GM23248 (cell line): ENCODE results near the gene HOXA11. TPM values are rescaled to one million over a fixed set of nuclear protein-coding genes. Genes with fewer than 3 reads are reported as not detected.

Experiments
- DNase-seq: peaks from one replicate; pipeline ENCODE4 v3.0.0-alpha.2; 2015
- H2AFZ ChIP-seq: fragments of 200-600 bp; sonication (generic); 2 replicates; pipeline ENCODE4 v1.6.1; 2016; ENCODE audit warnings: antibody characterized with exemption
- H3F3A ChIP-seq: fragments of 200-600 bp; sonication (generic); 2 replicates; pipeline ENCODE4 v1.6.1; 2016; ENCODE audit warnings: mild to moderate bottlenecking, antibody characterized with exemption, mixed run types; ENCODE audit not compliant: insufficient read depth
- H3K27ac ChIP-seq: fragments of 200-600 bp; sonication (generic); 2 replicates; pipeline ENCODE4 v1.5.1; 2016; ENCODE audit warnings: mild to moderate bottlenecking
- H3K27me3 ChIP-seq: fragments of 200-600 bp; sonication (generic); replicated peaks from 2 replicates; pipeline ENCODE4 v1.6.1; 2016; ENCODE audit warnings: mild to moderate bottlenecking; ENCODE audit not compliant: insufficient read depth
- H3K36me3 ChIP-seq: fragments of 200-600 bp; sonication (generic); 2 replicates; pipeline ENCODE4 v1.6.1; 2016; ENCODE audit warnings: low read depth, mild to moderate bottlenecking
- H3K4me1 ChIP-seq: fragments of 200-600 bp; sonication (generic); 2 replicates; pipeline ENCODE4 v1.6.1; 2016; ENCODE audit warnings: mild to moderate bottlenecking; ENCODE audit not compliant: insufficient read depth
- H3K4me2 ChIP-seq: fragments of 200-600 bp; sonication (generic); one replicate; pipeline ENCODE4 v1.6.1; 2016; ENCODE audit warnings: mild to moderate bottlenecking; ENCODE audit not compliant: unreplicated experiment
- H3K4me3 ChIP-seq: fragments of 200-600 bp; sonication (generic); 2 replicates; pipeline ENCODE4 v1.5.1; 2016; ENCODE audit warnings: mild to moderate bottlenecking
- H3K79me2 ChIP-seq: fragments of 200-600 bp; sonication (generic); 2 replicates; pipeline ENCODE4 v1.6.1; 2016; ENCODE audit warnings: mild to moderate bottlenecking; ENCODE audit not compliant: insufficient read depth
- H3K9ac ChIP-seq: fragments of 200-600 bp; sonication (generic); 2 replicates; pipeline ENCODE4 v1.6.1; 2016; ENCODE audit warnings: mild to moderate bottlenecking
- H3K9me2 ChIP-seq: fragments of 200-600 bp; sonication (generic); 2 replicates; pipeline ENCODE4 v1.6.1; 2016; ENCODE audit warnings: mixed run types, mild to moderate bottlenecking, moderate library complexity; ENCODE audit not compliant: insufficient read depth
- H3K9me3 ChIP-seq: fragments of 200-600 bp; sonication (generic); one replicate; pipeline ENCODE4 v1.6.1; 2017; ENCODE audit warnings: low read depth
- H4K20me1 ChIP-seq: fragments of 200-600 bp; sonication (generic); 2 replicates; pipeline ENCODE4 v1.6.0; 2016; ENCODE audit not compliant: insufficient read depth
- EZH2 ChIP-seq: fragments of 200-600 bp; sonication (generic); IDR thresholded peaks from 2 replicates; pipeline ENCODE4 v1.6.1; 2018; ENCODE audit warnings: antibody characterized with exemption, mild to moderate bottlenecking; ENCODE audit not compliant: insufficient read depth, poor library complexity, severe bottlenecking
- EZH2phosphoT487 ChIP-seq: fragments of 200-600 bp; sonication (generic); IDR thresholded peaks from 2 replicates; pipeline ENCODE4 v1.6.1; 2018; ENCODE audit warnings: antibody characterized with exemption, moderate library complexity, mild to moderate bottlenecking, low read depth; ENCODE audit not compliant: insufficient read depth
- WGBS, 2 experiments: methylation state at CpG; one replicate each; pipeline ENCODE4 v1.1.6; 2015 to 2017; ENCODE audit warnings: low lambda C conversion rate in 2 of 2, low coverage in 1 of 2; ENCODE audit errors: missing lambda C conversion rate in 2 of 2; 5-methylcytosine and 5-hydroxymethylcytosine counted together
- in situ Hi-C: fragments of 300-500 bp; cut with MboI; formaldehyde crosslinking; loops from 2 replicates; pipeline ENCODE4 v1.15.0; 2020
- polyA plus RNA-seq: library from polyadenylated mRNA; unstranded; fragments of >200 nt; fragmentation: Nextera tagmentation; extraction: Ambion mirVana; gene quantifications from 2 replicates; pipeline ENCODE4 v1.2.1, GENCODE V29; 2016
- total RNA-seq: library from RNA; depleted of rRNA; stranded (reverse); fragments of >200 nt; shearing (Covaris generic); gene quantifications from 2 replicates; pipeline ENCODE4 v1.2.3, GENCODE V29; 2014

HOXA11 gene
- total and polyA plus RNA-seq, 2 experiments from 2014 or later, result 8.0 to 8.3 TPM

- H3K4me1 ChIP-seq, result peaks cover 14% of the 10 kb centered on the region
- peak overlapping the region; percentile 96 for H2AFZ ChIP-seq
- no peaks in the 10 kb centered on the region for H3K27me3 ChIP-seq
- H3F3A ChIP-seq, result peaks cover 16% of the 10 kb centered on the region
- H3K9me3 ChIP-seq, result no peaks in the 10 kb centered on the region
- H3K36me3 ChIP-seq, result no peaks in the 10 kb centered on the region
- peak; percentile 34 for DNase-seq
- peak overlapping the region; percentile 93 for H3K4me2 ChIP-seq
- peaks cover 56% of the 10 kb centered on the region for H3K79me2 ChIP-seq
- H3K4me3 ChIP-seq, result peak overlapping the region; percentile 88
- TF ChIP-seq EZH2phosphoT487 (no peak), EZH2 (no peak)
- no peaks in the 10 kb centered on the region for H3K9me2 ChIP-seq
- no peaks in the 10 kb centered on the region for H4K20me1 ChIP-seq
- in situ Hi-C loops, result loop anchor here (10.0 kb wide), 3 partner anchors 300 to 1290 kb away; no protein-coding TSS in a partner anchor
- WGBS, 2 experiments, result 79 to 81% methylated on average over 46 to 48 of the region's 48 CpGs
- H3K27ac ChIP-seq, result peak overlapping the region; percentile 49
- H3K9ac ChIP-seq, result peak overlapping the region; percentile 80
Measured at GRCh38 chr7:27154901-27155815, 29.9 kb downstream of the HOXA11 start.

GRCh38 chr7:27154369-27154768, 30.7 kb downstream of the HOXA11 start:
- H3K79me2 ChIP-seq, result peaks cover 64% of the 10 kb centered on the region
- in situ Hi-C loops, result loop anchor here (10.0 kb wide), 3 partner anchors 300 to 1290 kb away; no protein-coding TSS in a partner anchor

GRCh38 chr7:27153526-27153925, 31.5 kb downstream of the HOXA11 start:
- no peak overlapping the region for H3K4me2 ChIP-seq
- H3K9me3 ChIP-seq, result no peaks in the 10 kb centered on the region
- no peaks in the 10 kb centered on the region for H3K27me3 ChIP-seq
- WGBS, 2 experiments, result 90 to 96% methylated on average over 3 of the region's 3 CpGs
- H3F3A ChIP-seq, result peaks cover 29% of the 10 kb centered on the region
- H3K27ac ChIP-seq, result peak overlapping the region; percentile 86; the same call in 1 of the 2 replicates
- no peaks in the 10 kb centered on the region for H4K20me1 ChIP-seq
- H3K79me2 ChIP-seq, result peaks cover 72% of the 10 kb centered on the region
- peak overlapping the region; percentile 88; the same call in 1 of the 2 replicates for H2AFZ ChIP-seq
- TF ChIP-seq EZH2phosphoT487, result no peak
- no peak for TF ChIP-seq EZH2
- DNase-seq, result no peak
- H3K9me2 ChIP-seq, result no peaks in the 10 kb centered on the region
- H3K9ac ChIP-seq, result no peak overlapping the region
- no peaks in the 10 kb centered on the region for H3K36me3 ChIP-seq
- in situ Hi-C loops, result loop anchor here (10.0 kb wide), 3 partner anchors 299 to 1289 kb away; no protein-coding TSS in a partner anchor
- peaks cover 28% of the 10 kb centered on the region for H3K4me1 ChIP-seq
- no peak overlapping the region for H3K4me3 ChIP-seq

More at GRCh38 chr7:27154369-27154768, 30.7 kb downstream of the HOXA11 start:
- Histone ChIP-seq H3K27me3 (no peaks in the 10 kb centered on the region), H3F3A (peaks cover 24% of the 10 kb centered on the region), H3K9ac (no peak overlapping the region), H4K20me1 (no peaks in the 10 kb centered on the region), H3K4me1 (peaks cover 20% of the 10 kb centered on the region), H3K4me3 (no peak overlapping the region), H3K9me2 (no peaks in the 10 kb centered on the region), H3K36me3 (no peaks in the 10 kb centered on the region), H3K27ac (no peak overlapping the region), H2AFZ (no peak overlapping the region), H3K4me2 (no peak overlapping the region), H3K9me3 (no peaks in the 10 kb centered on the region)
- TF ChIP-seq EZH2phosphoT487 (no peak), EZH2 (no peak)
- WGBS, 2 experiments, result 96 to 97% methylated on average over 10 of the region's 10 CpGs
- no peak for DNase-seq

- H3K9me3 ChIP-seq, result no peaks in the 10 kb centered on the region
- H4K20me1 ChIP-seq, result no peaks in the 10 kb centered on the region
- H3K79me2 ChIP-seq, result peaks cover 78% of the 10 kb centered on the region
- no peaks in the 10 kb centered on the region for H3K36me3 ChIP-seq
- peak overlapping the region; percentile 87 for H3K9ac ChIP-seq
- H3F3A ChIP-seq, result peaks cover 29% of the 10 kb centered on the region
- peak overlapping the region; percentile 98 for H3K4me2 ChIP-seq
- H3K4me1 ChIP-seq, result peaks cover 33% of the 10 kb centered on the region
- TF ChIP-seq EZH2phosphoT487, result no peak
- no peak for TF ChIP-seq EZH2
- no peak for DNase-seq
- no peaks in the 10 kb centered on the region for H3K27me3 ChIP-seq
- H3K27ac ChIP-seq, result peak overlapping the region; percentile 86
- in situ Hi-C loops, result loop anchor here (10.0 kb wide), 3 partner anchors 298 to 1288 kb away; no protein-coding TSS in a partner anchor
- peak overlapping the region; percentile 88 for H2AFZ ChIP-seq
- H3K9me2 ChIP-seq, result no peaks in the 10 kb centered on the region
- 23 to 29% methylated on average over 16 to 22 of the region's 22 CpGs for WGBS, 2 experiments
- H3K4me3 ChIP-seq, result peak overlapping the region; percentile 89
Measured at GRCh38 chr7:27152816-27153442, 32.1 kb downstream of the HOXA11 start.
